ENCODE results near the gene PDCD1. TPM values are rescaled to one million over a fixed set of nuclear protein-coding genes. Genes with fewer than 3 reads are reported as not detected.

Gene PDCD1
- total RNA-seq, 1 donor from 2014 or later: not detected

DNA sequence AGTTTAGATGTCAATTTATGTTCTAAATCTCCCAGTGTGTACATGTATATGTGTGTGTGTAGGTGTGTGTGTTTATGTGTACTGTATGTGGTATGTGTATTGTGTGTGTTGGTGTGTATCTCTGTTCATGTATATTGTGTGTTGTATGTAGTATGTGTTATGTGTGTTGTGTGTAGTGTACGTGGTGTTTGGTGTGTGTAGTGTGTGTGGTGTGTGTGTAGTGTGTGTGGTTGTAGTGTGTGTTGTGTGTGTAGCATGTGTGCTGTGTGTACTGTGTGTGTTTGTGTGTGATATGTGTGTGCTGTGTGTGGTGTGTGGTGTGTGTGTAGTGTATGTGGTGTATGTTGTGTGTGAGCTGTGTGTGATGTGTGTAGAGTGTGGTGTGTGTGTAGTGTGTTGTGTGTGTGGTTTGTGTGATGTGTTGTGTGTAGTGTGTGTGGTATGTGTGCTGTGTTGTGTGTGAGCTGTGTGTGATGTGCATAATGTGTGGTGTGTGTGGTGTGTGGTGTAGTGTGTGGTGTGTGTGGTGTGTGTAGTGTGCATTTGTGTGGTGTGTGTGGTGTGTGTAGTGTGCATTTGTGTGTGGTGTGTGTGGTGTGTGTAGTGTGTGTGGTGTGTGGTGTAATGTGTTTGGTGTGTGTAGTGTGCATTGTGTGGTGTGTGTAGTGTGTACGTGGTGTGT, 5.6 kb upstream of the PDCD1 start:
- no peak for DNase-seq

DNA sequence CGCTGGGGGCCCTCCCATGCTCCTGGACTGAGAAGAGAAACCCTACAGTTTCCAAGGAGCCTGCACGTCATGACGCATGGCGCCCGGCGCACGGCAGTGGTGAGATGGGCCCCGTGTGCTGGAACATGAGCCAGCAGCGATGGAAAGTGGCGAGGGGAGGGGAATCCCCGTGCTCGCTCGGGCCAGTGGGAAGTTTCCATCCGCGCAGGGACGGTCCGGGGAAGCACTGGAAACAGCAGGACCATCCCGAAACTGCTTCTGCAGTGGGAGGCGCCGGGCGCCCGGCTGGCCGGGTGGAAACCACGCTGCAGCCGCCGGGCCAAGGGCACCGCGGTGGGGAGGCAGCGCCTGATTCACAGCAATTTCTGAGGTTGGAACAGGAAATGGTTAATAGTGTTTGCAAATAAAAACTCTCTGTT, 4.9 kb upstream of the PDCD1 start:
- DNase-seq: peak; percentile 71

DNA sequence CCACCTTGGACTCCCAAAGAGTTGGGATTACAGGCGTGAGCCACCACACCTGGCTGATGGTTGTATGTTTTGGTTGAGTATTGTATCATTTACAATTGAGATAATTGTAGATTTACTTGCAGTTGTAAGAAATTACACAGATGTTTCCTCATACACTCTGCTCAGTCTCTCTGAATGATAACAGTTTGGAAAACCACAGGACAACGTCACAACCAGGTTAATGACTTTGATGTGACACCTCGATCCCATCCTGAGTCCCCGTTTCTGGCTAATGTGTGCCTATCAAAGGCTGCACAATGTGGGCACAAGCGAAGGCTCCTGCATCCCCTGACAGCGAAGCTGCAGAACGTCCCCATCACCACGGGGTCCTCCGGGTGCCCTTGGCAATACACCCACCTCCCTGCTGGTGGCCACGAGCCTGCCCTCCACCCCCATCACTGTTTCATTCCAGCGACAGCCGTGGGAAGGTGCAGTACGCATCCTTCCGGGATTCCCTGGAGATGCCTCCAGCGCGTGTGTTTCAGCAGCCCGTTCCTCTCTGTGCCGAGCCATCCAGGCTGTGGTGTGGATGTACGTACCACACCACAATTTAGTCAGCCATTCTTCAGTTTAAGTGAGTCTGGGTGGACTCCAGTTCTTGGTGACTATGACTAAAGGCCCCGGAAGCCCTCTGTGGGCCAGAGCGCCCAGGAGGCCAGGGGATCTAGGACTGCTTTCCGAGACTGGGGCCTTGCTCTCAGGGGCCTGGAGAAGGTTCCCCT, 4.3 kb upstream of the PDCD1 start:
- DNase-seq: no peak

DNA sequence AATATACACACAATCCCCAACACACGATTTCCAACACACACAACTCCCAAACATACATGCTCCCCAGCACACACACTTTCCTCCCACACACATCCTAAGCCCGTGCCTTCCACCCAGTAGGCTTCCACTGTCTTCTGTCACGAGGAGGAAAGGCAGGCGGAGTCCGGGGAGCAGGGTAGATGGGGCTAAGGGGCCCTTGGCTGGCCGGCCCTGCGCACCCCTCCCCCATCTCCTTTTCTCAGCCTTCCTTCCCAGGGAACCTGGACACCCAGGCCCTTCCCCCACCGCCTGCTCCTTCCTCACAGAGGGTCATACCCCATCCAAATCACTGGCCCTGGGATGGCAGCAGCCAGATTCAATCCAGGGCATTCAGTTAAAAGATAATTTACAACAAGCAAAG, 3.4 kb upstream of the PDCD1 start:
- no peak for DNase-seq

DNA sequence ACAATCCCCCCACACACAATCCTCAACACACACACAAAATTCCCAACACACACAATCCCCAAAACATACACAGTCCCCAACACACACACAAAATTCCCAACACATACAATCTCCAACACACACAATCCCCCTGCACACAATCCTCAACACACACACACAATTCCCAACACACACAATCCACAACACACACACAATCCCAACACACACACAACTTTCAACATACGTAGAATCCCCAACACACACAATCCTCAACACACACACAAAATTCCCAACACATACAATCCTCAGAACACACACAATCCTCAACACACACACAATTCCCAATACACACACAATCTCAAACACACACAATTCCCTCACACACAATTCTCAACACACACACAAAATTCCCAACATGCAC, 2.6 kb upstream of the PDCD1 start:
- no peak for DNase-seq

DNA sequence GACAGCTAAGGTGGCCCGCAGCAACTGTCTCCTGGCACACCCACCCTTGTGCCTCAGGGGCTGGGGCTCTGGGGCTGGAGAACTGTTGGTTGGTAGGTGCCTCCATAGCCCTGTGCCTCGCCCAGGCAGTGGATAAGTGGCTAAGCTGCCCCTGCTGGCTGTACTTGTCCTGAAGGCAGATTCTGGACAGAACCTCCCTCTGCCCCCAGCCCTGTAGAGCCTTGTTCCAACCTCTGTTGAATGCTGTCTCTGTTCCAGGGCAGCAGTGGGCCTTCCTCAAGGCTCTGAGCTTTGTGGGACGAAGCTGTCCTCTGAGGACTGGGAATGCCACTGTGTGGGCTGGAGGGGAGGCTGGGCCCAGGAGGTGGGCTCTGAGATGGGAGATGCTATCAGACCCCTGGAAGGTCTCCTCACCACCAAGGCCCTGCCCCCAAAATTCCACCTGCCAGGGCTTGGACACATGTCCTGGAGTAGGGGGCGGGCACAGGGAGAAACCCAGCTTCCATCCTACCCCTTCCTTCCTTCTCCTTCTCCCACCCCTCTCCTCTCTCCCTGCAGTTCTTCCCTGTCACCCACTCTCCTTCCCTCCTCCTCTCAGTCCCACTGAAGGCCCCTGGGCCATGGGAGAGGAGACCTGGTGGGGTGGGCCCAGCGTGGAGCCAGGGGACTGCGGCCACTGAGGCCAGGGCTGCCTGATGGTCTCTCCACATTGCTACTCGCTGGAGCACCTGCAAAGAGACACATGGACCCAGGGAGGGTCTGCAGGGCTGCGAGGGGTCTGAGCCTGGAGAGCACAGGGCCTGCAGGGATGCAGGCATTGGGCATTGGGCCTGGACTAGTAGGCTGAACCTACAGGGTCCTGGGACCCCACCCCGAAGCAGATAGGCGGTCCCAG, 1.7 kb upstream of the PDCD1 start:
- no peak for DNase-seq

DNA sequence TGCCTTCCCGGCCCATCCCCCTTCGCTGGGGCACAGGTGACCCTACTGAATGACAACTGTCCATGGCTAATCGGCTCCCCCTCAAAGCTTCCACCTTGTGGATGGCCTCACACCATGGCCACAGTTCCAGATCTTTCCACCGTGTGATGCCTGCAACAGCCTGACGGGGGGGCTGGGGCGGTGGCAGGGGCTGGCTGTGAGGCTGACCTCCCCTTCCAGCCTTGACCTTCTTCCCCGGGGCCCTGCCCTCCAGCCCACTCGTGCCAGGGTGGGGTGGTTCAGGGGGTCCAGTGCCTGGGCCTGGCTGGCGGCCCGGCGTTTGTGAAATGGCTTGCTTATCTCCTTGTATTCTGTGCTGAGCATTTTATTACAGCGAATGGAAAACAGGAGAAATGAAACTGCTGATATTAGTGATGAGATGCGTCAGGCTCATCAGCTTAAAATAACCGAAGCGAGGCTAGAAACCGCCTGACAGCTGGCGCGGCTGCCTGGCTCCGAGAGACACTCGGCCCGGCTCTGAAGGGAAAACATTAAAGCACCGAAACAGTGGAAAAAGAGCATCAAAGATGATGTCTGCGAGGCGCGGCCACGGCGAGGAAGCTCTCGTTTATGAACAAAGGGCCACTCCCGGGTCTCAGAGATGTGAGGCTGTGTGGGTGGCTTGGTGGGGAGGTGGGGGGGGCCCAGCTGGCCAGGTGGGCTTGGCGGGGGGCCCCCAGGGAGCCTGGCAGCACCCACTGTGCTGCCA, 916 bp upstream of the PDCD1 start:
- DNase-seq: peak; percentile 29

DNA sequence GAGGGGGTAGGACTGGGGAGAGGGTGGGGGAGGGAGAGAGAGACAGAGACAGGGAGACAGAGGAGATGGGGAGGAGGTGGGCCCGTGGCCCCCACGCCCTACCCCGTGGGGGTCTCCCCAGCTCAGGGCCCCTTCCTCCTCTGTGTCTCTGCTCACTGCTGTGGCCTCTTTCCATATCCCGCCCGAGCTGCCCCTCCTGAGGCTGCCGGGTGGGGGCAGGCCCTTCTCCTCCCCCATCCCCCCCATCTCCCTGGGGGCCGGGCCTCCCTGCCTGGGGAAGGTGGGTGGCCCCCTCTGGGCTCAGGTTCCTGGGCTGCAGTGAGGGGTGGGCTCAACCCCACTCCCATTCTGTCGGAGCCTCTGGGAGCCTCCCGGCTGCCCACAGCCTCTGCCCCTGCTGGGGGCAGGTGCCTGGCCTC, 332 bp upstream of the PDCD1 start:
- no peak for DNase-seq

DNA sequence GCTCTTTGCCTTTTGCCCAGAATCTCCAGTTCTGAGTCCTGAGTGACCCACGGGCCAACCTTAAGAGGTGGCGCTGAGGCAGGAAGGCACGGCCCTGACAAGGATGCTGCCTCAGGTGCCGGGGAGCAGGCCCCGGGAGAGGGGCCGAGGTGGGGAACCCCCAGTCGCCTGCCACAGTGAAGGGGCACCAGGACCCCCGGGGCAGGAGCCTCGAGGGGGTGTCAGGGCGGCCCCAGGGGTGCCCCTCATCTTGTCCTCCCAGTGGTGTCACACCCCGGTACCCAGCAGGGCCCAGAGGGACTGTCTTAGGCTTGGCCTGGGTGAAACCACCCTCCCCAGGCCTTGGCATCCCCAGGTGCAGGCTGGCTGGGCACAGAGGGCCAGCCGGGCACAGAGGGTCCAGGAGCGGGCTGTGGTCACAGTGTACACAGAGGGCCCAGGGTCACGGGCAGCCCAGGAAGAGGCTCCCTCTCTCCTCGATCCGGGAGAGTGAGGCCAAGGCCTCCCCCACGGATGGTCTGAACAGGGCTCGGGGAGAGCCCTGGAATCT, 1.0 kb downstream of the PDCD1 start:
- no peak for DNase-seq

DNA sequence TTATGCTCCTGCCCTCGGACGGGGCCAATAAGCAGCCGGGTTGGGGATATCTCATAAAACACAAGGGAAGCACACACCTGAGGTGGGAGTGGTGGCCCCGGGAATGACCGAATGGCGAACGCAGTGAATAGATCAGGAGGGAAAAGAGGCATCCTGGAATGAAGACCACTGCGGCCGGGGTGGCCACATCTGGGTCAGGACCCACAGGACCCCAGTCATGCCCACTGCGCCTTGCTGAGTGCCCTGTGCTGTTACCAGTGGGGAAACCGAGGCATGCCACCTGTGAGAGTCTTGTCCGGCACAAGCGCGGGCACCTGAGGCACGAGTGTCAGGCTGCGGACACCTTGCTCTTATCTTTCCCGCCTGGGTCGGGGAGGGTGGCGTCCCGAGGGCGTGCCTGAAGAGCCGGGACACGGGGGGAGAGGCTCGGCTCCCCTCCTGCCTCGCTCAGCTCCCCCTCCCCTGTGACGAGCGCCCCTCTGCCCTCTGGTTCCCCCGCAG, 1.6 kb downstream of the PDCD1 start:
- DNase-seq: no peak

DNA sequence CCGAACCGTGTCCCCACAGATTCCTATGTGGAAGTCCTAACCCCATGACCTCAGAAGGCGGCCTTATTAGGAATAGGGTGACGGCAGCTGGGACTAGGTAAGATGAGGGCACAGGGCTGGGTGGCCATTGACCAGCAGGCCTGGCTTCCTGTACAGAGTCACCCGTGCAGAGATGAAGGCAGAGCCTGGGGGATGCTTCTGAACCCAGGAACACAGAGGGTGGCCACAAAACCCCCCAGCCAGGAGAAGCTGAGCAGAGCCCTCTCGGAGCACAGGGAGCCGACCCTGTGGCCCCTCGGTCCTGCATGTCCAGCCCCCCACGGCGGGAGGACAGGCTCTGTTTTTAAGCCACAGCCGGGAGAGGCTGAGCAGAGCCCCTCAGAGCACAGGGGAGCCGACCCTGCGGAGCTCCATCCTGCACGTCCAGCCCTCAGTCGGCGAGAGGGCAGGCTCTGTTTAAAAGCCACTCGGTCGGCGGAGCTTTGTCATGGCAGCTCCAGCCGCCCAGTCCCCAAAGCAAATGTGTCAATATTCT, 2.7 kb downstream of the PDCD1 start:
- DNase-seq: no peak

DNA sequence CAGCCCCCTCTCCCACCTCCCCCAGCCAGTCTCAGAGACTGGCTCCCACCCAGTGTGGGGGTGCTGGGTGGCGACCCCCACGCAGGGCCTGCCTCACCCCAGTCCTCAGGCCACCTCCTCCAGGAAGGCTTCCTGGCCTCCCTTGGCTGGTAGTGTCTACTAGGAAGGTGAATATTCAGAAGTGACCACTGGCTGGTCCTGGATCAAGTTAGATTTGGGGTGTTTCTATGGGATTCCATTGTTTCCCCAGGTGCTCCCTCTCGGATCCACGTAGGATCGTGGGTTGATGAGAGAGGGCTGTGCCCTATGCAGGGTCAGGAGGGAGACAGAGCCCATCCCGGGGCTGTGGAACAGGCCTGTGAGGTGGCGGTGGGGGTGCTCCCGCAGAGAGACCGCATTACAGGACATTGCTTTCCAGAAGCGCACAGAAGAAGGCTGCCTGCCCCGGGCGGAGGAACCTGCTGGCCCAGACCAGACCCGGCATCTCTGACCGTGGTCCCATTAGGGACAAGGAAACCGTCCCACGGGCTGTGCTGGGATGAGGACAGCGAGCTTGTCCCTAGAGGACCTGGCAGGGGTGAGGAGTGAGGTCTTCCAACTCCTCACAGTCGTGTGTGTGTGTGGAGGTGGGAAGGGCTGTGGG, 3.3 kb downstream of the PDCD1 start:
- DNase-seq: no peak

DNA sequence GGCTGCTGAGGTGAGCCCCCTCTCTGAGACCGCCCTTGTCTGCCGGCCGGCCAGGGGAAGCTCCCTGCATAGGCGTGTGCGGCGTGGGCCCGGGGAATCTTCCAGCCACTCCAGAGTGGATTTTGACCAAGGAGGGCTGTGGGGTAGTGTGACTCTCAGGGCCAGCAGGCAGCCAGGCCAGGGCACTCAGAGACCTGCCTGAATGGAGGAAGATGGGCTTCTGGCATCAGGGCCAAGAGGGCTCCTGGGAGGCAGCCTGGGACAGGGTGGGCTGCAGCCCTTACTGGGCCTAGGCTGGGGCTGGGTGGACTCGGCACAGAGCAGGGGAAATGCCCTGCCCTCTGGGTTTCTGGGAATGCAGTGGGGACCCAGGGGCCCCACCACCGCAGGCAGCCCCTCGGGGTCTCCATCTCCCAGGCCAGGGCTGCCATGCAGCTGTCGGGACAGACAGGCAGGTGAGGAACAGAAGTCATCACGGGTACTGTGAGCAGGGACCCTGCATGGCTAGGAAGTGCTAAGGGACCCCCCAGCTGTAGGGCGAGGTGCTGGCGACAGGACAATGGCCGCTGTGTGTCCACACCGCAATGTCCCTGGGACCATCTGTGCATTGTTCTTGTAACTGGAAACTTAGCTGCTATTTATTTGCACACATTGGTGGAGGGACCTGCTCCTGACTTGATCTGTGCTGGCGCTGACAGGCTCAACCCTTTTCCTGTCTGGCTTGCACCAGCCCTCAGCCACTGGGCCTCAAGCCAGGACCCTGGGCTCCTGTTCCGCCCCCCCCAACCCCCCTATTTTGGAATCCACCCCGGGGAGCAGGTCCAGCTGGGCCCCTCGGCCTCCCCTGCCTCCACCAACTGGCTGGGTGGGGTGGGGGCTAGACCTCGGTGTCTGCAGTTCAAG, 4.1 kb downstream of the PDCD1 start:
- peak; percentile 34 for DNase-seq

DNA sequence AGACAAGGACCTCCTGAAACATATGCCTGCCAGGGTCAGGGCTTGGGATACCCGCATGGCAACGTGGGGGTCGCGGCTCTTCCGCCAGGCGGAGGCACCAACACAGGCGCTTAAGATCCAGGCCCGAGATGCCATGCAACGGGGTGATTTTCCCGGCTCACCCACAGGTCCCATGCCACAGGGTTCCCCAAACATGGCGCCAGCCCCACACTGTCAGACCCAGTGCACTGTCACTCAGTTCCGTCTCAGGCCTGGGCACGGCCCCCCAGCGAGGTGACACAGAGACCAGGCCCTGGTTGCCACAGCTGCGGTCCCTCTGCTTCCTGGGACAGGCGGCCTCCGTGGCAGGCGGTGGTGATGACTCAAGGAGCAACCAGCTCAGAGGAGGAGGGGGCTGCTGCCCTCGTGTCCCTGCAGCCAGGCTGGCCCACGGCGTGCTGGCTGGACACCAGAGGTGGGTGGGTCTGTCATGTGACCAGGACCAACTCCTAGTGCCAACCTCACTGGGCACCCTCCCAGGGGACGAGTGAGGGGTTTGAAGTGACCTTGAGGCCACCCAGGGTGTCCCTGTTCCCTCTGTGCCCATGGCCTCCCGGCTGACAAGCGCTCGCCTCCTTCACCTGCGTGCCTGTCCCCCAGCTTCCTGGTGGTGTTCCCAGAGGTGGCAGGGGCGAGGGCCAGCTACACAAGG, 4.9 kb downstream of the PDCD1 start:
- no peak for DNase-seq

DNA sequence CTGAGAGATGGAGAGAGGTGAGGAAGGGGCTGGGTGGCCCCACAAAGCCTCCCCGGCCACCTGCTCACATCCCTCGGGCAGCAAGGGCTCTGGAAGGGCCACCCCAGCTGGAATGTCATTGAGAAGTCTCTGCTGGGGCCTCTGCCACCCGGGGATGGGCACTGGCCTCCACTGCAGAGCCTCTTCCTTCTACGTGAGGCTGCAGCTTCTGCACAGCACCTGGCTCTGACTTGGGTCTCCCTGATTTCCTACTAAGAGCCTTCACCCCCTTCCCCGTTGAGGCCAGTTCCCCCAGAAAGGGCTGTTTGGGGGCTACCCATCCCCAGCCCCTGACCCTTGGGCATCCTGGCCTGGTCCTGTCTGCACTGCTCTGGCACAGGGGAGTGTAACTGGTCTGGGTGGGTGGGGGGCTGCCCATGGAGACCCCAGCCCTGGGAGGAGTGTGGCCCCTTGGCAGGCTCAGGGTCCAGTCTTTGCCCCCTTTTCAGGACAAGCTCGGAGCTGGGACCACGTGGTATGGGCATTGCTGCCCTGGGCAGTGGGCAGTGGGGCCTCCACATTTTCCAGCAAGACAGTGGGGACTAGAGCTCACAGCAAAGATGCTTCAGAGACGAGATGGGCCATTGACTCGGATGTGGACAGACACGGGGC, 5.6 kb downstream of the PDCD1 start:
- no peak for DNase-seq

DNA sequence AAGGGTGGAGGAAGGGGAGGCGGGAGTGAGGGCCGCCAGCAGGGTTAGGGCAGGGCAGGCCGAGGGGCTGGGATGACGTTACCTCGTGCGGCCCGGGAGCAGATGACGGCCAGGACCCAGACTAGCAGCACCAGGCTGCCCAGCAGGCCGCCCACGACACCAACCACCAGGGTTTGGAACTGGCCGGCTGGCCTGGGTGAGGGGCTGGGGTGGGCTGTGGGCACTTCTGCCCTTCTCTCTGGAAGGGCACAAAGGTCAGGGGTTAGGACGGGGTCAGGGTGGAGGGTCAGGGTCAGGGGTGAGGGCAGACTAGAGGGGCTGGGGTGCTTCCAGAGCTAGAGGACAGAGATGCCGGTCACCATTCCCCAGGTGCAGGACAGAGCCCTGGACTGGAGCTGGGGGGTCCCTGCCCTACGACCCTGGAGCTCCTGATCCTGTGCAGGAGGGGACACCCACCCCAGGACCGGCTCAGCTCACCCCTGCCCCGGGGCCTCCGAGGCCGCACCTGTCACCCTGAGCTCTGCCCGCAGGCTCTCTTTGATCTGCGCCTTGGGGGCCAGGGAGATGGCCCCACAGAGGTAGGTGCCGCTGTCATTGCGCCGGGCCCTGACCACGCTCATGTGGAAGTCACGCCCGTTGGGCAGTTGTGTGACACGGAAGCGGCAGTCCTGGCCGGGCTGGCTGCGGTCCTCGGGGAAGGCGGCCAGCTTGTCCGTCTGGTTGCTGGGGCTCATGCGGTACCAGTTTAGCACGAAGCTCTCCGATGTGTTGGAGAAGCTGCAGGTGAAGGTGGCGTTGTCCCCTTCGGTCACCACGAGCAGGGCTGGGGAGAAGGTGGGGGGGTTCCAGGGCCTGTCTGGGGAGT, 6.3 kb downstream of the PDCD1 start:
- DNase-seq: no peak

DNA sequence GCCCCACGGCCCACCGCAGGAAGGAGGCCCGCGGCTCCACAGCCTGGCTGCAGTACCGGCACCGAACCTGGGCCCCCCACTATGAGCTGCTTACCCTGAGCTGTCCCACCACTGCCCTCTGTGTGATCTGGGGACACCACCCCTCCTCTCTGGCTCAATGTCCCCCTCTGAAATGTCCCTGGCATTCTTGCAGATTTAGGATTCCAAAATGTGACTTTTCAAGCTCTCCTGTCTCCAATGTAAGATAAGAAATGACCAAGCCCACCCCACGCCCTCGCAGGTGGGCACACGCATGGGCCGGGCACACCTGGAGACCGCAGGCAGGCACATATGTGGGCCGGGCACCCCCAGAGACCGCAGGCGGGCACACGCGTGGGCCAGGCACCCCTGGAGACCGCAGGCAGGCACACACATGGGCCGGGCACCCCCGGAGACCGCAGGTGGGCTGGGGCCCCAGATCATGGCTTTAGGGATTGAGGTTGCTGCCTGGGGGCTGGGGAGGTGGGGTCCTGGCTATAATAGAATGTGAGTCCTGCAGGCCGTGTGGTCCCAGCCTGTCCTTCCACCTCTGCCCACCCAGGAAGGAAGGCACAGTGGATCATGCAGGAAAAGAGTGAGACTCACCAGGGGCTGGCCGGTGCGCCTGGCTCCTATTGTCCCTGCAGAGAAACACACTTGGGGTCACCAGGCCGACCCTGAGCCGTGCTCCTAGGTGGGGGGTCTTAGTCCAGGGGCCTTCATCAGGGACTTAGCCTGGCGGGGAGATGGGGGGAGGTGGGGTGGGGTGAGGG, 7.2 kb downstream of the PDCD1 start:
- no peak for DNase-seq

Data from dermis blood vessel endothelial cell (primary cell).